CD1c-positive myeloid dendritic cell (primary cell): ENCODE data around the gene GPR12.

ENCODE experiments used
- DNase-seq: peaks from one replicate; pipeline ENCODE4 v3.0.0-alpha.2; 2016; ENCODE audit errors: extremely low spot score

GPR12 gene, protein sequence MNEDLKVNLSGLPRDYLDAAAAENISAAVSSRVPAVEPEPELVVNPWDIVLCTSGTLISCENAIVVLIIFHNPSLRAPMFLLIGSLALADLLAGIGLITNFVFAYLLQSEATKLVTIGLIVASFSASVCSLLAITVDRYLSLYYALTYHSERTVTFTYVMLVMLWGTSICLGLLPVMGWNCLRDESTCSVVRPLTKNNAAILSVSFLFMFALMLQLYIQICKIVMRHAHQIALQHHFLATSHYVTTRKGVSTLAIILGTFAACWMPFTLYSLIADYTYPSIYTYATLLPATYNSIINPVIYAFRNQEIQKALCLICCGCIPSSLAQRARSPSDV

DNA sequence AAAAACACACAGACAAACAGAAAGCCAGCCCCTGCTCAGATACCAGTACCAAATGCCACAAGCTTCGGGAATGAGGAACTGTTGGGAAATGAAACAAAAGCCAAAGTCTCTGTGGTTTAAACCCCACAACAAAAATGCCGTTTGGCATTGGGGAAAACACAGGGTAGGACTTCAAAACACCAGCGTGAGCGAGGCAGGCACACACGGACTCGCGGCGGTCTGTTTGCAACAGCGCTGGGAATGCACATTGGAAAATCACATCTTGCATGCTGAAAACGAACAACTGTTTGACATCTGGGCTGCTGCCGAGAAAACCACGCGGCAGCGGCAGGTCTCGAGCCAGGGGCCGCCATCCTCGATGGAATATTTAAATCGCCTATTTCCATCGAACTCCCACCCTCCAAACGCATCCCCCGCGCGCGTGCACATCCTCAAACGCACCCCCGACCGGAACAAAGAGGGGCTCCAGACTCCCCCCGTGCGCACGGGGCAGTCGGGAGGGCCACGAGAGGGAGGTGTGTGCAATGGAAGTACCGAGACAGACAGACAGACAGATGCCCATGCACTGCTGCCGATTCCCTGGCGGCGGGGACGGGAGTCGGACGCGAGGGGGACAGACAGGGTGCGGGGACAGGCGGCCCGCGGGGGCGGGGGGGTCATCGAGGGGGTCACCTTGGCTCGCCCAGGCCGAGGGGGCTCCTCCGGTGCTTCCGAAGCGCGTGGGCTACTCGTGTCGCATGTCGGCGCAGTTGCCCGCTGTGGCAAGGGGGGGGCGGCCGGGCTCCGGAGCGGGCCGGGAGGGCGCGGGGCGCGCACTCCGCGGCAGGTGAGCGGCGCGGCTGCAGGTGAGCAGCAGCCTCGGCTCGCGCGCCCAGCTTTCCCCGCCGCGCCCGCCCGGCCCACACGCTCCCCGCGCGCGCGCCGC is at the start of gene GPR12:
Gene GPR12, minus strand, starts transcription at position 880 of the 925 bp plus-strand sequence. CDS start 959 bp downstream, outside the sequence.
- no peak for DNase-seq

DNA sequence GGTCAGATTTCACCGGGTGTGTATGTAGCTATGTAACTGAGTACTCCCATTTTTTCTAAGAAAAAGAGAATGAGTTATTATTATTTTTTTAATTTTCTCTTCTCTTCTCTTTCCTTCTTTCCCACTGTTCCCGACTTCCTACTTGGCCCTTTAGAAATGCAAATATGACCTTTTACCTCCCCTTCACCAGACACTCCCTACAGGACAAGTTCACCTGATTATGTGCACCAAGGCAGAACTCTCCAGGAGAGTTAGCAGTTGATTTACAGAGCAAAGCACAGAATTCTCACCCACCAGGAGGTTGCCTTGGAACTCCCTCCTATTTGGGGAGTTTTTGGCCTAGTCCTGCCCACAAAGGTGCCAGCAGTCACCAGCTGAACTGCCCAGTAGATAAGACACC is 49.5 kb upstream of the GPR12 start:
- DNase-seq = no peak

DNA sequence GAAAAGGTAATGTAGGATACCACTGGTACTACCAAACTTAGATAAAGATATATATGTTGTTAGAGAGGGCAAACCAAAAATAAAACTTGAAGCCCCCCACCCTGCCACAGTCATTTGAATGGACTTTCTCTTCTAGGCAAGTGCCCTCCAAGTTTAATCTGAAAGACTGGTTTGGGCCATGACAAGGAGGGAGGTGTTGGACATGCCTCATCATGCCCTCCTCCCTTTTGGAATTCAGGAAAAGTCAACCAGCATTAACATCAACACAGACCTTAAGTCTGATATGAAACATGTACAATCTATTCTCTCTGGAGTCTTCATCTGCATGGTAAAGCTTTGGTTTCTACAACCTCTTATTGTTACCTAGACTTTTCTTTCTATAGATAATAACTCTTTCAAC is 46.3 kb upstream of the GPR12 start:
- no peak for DNase-seq

DNA sequence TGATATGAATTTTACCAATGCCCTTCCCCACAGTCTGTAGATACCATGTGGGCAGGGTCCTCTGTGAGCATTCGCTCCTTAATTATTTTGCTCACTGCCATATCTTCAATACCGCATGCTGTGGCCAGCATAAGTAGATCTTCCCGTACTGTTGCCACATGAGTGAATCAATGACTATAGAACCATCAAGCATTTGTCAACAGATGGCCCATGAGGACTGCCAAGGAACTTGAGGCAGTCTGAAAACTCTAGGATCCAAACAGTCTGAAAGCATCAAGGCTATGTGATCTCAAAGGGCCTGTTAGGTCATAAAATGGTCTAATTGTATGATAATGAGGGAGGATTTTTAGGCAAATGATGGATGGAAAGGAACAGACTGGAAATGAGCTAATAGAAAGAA is 27.4 kb upstream of the GPR12 start:
- DNase-seq = no peak

DNA sequence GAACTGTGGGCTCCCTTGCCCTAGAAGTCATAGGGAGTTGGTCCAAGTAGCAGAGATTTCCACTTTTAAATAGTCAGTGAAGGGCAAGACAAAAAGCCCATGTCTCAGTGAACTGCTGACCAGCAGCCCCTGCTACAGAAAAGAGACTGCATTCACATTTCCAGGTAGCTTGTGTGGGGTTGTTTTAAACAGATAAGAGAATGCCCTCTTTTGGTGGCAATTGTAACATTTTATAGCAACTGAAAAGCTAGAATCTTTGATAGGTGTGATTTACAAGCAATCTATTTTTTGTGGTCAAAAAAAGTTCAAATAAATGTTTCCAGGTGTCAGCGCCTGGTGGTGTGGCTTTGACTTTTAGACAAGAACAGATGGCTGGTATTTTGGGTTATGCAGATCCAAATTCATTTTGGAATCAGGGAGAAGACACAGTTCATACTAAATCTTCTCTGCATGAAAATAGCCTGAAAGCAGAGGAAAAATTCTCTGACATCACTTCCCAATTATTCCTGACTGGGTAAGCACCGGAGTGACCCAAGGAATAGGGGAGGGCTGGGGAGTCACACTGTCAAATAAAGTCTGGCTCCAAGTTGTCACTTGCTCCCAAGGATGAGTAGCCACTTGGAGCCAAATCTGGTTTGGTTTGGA is 26.2 kb upstream of the GPR12 start:
- no peak for DNase-seq

DNA sequence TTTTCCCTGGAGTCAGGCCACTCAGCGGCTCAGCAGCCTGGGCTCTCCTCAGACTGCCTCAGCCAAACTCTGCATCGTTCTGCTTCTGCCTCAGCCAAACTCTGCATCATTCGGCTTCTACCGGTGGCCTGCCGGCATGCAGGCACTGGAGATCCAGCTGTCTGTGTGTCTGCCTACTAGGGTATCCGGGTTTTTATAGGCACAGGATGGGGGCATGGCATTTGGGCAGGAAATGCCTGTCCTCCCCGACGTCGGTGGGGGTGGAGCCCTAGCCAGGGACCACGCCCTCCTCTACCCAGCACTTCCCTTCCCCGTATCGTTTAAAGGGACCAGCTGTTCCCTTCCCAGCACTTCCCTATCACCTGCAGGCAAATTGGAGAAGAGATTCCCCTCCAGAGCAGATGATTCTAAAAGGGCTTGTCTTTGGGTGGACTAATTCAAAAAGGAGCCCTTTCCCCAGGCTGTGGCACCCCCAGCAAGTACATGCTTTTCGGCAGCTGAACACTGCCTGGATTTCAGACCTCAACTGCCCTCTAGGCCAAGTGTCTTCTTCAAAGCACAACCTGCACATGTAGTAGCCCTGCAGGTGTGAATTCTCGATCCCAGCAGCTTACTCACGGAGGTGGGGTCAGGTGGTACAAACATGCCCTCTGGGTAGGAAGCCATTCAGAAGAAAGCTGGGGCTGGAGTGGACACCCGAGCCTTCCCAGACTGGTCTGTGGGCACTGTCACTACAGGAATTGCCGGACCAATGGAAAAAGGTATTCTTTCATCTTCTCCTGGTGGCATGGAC is 25.4 kb upstream of the GPR12 start:
- peak; percentile 47 for DNase-seq

DNA sequence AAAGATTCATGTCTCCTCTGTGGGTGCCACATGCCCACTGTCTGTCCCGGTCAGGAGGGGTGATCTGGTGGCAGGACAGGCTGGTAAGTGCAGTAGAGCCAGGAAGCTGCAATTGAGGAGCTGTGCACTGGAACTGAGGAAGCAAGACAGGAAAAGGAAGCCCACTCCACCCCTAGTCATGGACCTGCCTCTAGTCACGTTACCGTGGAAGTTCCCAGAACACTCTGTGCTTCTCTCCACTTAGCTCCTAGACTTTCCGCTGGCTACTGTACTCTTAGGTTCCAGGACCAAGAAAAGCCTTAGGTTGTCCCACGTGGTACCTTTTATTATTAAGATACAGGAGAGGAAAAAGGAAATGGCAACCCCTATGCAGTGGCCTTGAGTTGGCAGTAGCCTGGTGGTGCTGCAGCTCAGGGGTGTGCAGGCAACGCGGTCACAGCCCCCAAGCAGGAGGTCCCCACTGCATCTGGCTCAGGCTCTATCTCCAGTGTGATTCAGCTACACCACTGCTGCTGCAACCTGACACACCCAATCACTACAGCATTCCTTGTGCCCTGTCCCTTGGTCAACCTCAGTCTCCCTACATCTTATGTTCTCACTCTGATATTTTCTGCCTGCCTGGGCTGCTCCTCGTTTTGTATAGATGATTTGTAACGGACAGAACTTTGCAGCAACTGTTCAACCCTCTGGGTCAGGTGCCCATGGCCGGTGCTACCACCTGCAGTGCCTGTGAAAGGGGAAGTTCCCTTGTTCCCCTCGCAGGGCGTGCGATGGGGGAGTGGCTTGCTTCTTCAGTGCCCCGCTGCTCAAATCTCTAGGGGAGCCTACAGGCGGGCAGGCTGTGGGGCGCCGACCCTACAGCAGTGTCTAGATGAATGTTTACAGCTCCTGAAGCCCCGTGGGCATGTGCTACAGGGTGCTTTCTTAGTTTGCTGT is 24.4 kb upstream of the GPR12 start:
- peak; percentile 16 for DNase-seq

DNA sequence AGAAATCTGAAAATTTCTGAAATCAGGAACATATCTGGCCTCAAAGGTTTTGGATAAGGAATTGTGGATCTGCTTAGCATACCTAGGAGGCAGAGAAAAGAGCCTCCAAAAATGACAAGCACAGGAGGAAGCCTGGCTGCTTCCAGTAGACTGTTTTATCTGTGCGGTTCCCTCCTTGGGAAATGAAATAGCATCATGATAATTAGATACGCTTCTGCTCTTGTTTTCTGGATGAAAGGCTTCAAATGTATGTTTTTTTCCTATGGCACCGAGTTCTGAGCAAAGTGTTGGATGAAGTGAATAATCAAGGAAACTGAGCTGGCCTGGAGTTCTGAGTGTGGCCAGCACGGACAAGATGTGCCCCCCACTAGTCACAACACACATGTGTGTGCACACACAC is 19.8 kb upstream of the GPR12 start:
- no peak for DNase-seq

DNA sequence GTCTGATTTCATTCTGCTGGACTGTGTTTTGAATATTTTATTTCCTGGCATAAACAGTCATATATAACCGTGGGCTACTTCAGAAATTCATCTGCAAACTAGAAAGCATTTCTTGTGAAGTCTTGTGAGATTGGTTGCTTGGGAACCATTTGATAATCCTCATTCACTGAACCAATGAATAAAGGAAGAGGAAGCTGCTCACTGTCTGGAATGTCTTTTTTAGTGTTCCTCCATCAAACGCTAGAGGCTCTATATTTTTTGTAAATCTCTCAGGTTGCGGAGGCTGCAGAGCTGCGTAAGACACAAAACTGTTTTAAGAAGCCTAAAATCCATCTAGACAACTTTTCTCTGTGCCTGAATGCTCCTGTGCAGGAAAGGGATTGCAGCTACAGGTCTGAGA is 18.7 kb upstream of the GPR12 start:
- no peak for DNase-seq

DNA sequence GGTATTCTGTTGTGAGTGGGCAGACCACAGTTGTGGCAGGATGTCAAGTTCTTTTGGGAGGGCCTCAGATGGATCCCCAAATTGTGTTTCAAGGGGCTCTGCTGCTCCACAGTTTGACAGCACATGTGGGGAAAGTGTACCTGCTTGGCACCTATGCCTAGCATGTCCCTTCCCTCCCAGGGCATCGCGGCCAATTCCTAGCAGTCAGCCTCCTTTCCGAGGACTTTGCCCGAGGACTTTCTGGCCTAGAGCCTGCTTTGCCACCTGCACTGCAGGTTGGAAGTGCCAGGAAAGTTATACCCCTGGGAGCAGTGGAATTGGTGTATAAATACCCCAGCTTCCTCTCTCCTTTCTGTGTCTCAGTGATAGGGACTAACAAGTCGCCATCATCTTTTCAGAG is 11.9 kb upstream of the GPR12 start:
- no peak for DNase-seq

DNA sequence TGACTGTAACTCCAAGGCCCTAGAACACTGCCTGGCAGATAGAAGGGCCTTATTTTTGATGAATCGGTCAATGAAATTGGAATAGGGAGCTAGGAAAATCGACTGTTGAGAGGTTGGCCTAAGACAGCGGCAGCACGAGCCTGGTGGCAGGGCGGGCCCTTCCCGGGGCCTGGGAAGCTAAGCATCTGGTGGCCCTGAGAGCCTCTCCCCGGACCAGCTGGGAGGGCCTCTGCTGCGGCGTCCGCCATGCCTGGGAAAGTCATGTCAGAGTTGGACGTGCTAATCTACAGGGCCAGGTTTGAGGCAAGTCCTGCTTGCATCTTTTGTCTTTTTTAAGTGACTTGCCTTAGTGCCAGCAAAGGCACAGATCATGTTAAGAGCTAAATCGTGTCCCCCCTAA is 11.2 kb upstream of the GPR12 start:
- DNase-seq = no peak

DNA sequence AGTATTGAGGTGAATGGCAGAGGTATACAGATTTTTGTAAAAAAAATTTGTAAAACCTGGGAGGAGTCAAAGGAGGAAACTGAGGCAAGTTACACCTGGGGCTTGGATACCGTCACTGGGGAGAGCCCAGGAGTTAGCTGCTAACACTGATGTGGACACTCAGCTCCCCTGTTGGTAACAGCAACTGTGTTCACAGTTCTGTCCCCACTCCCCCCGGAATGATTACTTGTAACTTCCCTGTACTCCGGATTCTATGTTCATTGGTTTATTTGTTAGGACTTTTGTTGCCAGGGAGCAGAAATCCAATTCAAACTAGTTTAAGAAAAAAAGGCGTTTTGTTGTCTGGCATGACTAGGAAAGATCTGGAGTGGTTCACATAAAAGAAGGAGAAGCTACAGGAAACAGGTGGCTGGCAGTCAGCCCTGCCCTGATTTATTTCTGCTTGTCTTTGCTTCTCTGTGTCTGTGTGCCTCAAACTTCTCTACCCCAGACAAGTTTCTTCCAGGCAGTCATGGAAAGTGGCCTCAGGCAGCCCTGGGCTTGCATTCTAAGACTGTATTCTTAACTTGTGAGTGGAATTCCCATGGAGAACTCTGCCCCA is 2.3 kb upstream of the GPR12 start:
- no peak for DNase-seq

DNA sequence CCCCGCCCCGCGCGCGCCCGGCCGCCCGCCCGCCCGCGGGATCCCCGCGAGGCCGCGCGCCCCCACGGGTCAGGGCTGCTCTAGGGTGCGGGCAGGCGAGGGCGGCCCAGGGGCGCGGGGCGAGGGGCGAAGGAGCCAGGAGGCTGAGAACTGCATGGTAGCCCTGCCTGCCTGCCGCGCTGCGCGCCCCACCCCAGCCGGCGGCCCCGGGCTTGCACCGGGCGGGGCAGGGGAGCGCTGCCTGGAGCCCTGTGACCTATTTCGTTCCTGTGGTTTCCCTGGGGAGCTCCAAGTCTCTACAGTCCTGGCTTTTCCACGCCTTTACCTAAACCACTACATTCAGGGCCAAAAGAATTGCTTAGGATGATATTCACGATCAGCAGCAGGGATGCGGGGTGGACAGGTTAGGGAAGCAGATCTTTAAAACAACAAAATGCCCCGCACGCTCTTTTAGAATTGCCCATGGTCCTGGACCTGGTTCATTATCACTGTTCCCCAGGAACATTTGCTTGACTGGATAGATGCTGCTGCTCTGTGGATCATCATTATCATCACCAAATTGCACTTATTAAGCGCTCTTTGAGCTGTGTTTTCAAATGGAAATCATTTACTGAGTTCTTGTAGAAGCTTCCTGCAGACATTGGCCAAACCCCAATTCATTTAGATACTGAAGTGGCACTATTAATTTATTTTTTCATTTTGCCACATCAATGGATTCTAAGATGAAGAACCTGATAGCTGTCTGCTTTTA is 421 bp upstream of the GPR12 start:
- no peak for DNase-seq

DNA sequence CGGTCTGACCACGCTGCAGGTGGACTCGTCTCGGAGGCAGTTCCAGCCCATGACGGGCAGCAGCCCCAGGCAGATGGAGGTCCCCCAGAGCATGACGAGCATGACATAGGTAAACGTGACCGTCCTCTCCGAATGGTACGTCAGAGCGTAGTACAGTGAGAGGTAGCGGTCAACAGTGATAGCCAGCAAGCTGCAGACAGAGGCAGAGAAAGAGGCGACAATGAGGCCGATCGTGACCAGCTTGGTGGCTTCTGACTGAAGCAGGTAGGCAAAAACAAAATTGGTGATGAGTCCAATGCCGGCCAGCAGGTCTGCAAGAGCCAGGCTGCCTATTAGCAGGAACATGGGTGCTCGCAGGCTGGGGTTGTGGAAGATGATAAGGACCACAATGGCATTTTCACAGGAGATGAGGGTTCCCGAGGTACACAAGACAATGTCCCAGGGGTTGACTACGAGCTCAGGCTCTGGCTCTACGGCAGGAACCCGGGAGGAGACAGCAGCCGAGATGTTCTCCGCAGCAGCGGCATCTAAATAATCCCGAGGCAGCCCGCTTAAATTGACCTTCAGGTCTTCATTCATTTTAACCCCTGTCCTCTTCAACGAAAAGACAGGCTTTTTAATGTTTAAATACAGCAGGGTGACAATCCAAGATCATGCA is 1.2 kb downstream of the GPR12 start:
- DNase-seq = no peak

DNA sequence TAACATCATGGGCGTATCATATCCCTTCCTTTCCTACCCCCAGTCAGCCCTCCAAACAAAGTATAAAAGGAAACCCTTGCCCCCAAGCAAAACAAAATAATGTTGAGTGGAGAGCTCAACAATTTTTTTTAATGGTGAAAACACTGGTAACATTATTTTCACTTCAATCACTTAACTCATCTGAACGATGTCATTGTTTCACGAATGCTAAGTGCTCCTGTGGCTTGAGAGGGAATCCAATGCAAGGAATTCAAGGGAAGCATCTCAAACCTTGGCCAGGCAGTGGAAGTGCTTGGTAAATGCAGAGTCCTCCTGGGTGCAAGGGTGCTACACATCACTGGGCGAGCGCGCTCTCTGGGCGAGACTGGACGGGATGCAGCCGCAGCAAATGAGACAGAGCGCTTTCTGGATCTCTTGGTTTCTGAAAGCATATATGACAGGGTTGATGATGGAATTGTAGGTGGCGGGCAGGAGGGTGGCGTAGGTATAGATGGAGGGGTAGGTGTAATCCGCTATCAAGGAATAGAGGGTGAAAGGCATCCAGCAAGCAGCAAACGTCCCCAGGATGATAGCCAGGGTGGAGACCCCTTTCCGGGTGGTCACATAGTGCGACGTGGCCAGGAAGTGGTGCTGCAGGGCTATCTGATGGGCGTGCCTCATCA is 2.0 kb downstream of the GPR12 start:
- no peak for DNase-seq

DNA sequence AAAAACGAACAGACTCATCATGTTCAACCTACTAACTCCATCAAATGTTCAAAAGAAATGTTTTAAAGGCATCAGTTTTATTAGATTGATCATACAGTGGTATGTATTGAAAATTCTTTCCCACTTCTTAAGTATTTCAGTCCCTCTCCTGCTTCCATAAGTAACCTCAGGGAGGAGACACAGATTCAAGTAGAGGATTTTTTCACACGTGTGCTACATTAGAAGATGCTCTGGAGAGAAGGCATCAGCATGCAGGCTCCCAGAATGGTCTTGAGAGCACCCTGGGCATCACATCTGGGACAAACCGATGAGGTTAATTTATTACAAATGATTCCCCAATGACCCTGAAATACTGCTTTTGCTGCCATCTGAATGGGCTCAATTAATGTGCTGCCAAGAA is 3.6 kb downstream of the GPR12 start:
- DNase-seq = no peak

DNA sequence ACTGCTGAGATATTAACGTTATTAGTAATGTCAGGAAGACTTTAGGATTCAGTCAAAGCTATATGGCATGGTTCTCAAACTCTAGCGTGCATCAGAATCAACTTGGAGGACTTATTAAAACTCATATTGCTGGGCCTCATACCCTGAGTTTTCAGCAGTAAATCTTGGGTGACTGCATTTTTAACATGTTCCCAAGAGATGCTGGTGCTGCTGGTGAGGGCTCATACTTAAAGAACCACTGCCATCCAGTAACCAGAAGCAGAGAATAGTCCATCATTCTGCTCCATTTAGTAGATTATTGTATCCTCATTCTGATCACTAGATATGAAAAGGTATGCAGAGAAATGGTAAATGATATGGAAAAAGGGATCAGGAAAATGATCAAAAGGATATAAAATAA is 7.9 kb downstream of the GPR12 start:
- DNase-seq = no peak

DNA sequence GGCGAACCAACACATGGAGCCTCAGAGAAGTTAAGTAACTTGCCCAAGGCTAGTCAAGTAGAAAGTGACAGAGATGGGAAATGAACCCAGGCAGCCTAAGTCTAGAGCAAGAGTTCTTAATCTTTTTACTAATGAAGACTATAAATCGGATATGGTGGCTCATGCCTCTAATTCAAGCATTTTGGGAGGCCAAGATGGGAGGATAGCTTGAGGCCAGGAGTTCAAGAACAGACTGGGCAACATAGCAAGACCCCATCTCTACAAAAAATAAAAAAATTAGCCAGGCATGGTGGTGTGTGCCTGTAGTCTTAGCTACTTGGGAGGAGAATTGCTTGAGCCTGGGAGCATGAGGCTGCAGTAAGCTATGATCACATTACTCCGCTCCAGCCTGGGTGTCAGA is 10.7 kb downstream of the GPR12 start:
- DNase-seq = no peak
